Nephron (organoid): ENCODE data around the gene CLEC2D.

ENCODE experiments used
- H3K27ac Mint-ChIP-seq, 3 experiments: 2 replicates each; pipeline ENCODE4 v1.8.0; 2020; ENCODE audit warnings: mixed read lengths in 3 of 3, mild to moderate bottlenecking in 2 of 3, moderate library complexity in 1 of 3
- H3K27me3 Mint-ChIP-seq: 2 replicates; pipeline ENCODE4 v1.8.0; 2021; ENCODE audit warnings: low read depth, mild to moderate bottlenecking, moderate library complexity, mixed read lengths
- H3K36me3 Mint-ChIP-seq: 2 replicates; pipeline ENCODE4 v1.8.0; 2020; ENCODE audit warnings: low read depth, mixed read lengths
- H3K4me1 Mint-ChIP-seq: 2 replicates; pipeline ENCODE4 v1.8.0; 2020; ENCODE audit warnings: mixed read lengths
- H3K4me3 Mint-ChIP-seq, 3 experiments: 2 replicates each; pipeline ENCODE4 v1.8.0; 2020; ENCODE audit warnings: mild to moderate bottlenecking in 3 of 3, mixed read lengths in 3 of 3, moderate library complexity in 2 of 3
- H3K9me3 Mint-ChIP-seq: 2 replicates; pipeline ENCODE4 v1.8.0; 2020; ENCODE audit warnings: mixed read lengths
- CTCF ChIP-seq, 3 experiments: fragments of 200-600 bp; sonication (generic); IDR thresholded peaks; one replicate each; pipeline ENCODE4 v1.5.0; 2021; ENCODE audit warnings: antibody characterized with exemption in 3 of 3; ENCODE audit not compliant: unreplicated experiment in 3 of 3

CLEC2D gene

GRCh38 chr12:9721394-9722092 is 52.0 kb downstream of the CLEC2D start:
- no peak for TF ChIP-seq CTCF (IDR thresholded peaks at IDR 0.05; ENCODE audit: unreplicated experiment in 3 of 3)
- H3K27ac Mint-ChIP-seq, result peak overlapping the region in 2 of 3 experiments; percentile 10
- no peaks in the 10 kb centered on the region for H3K9me3 Mint-ChIP-seq
- H3K36me3 Mint-ChIP-seq, result no peaks in the 10 kb centered on the region
- no peak overlapping the region for H3K4me3 Mint-ChIP-seq
- H3K4me1 Mint-ChIP-seq, result peaks cover 21% of the 10 kb centered on the region
- H3K27me3 Mint-ChIP-seq, result no peaks in the 10 kb centered on the region

GRCh38 chr12:9724023-9724422 is 54.5 kb downstream of the CLEC2D start:
- no peaks in the 10 kb centered on the region for H3K27me3 Mint-ChIP-seq
- TF ChIP-seq CTCF (IDR thresholded peaks at IDR 0.05; ENCODE audit: unreplicated experiment in 3 of 3), result no peak
- H3K4me1 Mint-ChIP-seq, result peaks cover 21% of the 10 kb centered on the region
- no peaks in the 10 kb centered on the region for H3K9me3 Mint-ChIP-seq
- H3K27ac Mint-ChIP-seq, result no peak overlapping the region
- no peaks in the 10 kb centered on the region for H3K36me3 Mint-ChIP-seq
- no peak overlapping the region for H3K4me3 Mint-ChIP-seq

DNA sequence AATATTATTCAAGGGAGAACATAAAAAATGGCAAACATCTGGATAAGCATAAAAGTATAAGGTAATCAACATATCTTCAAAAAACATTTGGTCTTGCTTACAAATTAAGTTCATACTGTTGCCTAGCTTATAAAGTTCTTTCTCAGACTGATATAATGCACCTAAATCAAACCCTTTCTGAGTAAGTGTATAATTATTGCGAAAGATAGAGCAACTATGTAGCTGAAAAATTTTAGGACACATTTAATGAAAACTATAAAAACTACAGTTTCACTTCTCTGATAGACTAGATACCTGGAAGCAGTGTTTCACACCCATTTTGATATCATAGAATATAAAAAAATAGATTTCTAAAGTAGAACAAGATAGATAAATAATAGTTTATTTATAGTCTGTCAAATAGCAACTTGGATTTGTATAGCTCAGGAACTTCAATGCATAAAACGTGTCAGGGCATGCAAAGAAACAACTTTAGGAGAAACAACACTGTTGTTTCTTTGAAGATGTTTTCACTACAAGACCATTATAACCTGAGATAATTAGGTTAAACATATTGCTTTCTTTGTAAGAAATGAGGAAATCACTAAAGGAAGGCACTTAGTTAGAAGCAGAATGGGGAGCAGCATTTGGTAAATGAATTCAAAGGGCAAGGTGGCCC is 55.8 kb downstream of the CLEC2D start:
- H3K9me3 Mint-ChIP-seq, result no peaks in the 10 kb centered on the region
- H3K4me3 Mint-ChIP-seq, result no peak overlapping the region
- H3K27me3 Mint-ChIP-seq, result no peaks in the 10 kb centered on the region
- no peak for TF ChIP-seq CTCF (IDR thresholded peaks at IDR 0.05; ENCODE audit: unreplicated experiment in 3 of 3)
- H3K4me1 Mint-ChIP-seq, result peaks cover 21% of the 10 kb centered on the region
- H3K36me3 Mint-ChIP-seq, result no peaks in the 10 kb centered on the region
- H3K27ac Mint-ChIP-seq, result no peak overlapping the region

DNA sequence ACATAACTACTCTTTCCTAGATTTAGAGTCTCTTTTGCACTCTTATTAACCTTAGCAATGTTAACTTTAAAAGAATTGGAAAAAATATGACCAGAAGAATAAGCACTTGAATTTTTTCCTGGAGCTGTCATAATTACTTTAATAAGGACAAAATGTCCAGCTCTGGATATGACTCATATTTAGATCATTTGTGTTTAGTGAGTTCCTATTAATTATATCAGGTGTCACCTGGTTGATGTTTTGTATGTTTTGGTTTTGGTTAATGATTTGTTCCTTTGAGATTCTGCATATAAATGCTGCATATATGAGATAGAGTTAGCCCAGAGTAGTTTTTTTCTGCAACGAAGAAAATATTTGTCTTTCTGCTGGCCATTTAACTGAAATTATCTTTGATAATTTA is 58.3 kb downstream of the CLEC2D start:
- Mint-ChIP-seq H3K27ac (no peak overlapping the region), H3K36me3 (no peaks in the 10 kb centered on the region), H3K9me3 (no peaks in the 10 kb centered on the region), H3K27me3 (no peaks in the 10 kb centered on the region), H3K4me3 (no peak overlapping the region), H3K4me1 (no peaks in the 10 kb centered on the region)
- TF ChIP-seq CTCF (IDR thresholded peaks at IDR 0.05; ENCODE audit: unreplicated experiment in 3 of 3), result no peak

DNA sequence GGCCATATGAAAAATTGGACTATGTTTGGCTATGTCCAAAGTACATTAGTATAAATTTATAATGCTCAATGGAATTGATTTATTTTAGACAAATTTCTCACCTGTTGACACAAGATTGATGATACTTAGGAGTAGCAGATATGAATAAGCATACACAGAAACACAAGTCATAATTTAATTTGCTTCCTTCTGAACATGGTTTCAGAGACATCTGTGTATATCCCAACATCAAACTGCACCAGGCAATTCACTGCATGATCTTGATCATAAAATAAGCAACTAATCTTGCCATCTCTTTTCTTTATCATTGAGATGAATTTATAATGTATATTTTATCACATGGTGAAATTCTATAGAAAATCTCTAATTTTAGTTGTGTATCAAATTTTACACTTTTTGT is 59.6 kb downstream of the CLEC2D start:
- Mint-ChIP-seq H3K27ac (no peak overlapping the region), H3K36me3 (no peaks in the 10 kb centered on the region), H3K4me1 (no peaks in the 10 kb centered on the region), H3K9me3 (no peaks in the 10 kb centered on the region), H3K4me3 (no peak overlapping the region), H3K27me3 (no peaks in the 10 kb centered on the region)
- no peak for TF ChIP-seq CTCF (IDR thresholded peaks at IDR 0.05; ENCODE audit: unreplicated experiment in 3 of 3)

DNA sequence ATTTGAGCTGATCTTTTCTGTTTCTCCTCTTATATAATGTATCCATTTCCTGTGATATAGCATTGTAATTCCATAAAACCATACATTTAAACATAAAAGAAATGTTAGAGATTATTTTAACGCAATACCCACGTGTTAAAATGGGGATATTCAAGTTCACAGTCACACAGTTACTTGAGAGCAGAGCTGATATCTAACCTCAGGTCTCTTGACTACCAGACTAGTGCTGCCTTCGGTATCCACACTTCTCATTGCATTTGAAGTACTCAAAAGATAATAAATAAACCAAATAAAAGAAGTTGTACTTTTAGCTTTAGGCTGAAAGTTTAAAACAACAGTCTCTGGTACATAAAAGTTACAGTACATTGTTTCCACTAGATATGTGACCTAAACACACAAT is 60.5 kb downstream of the CLEC2D start:
- no peak overlapping the region for H3K4me3 Mint-ChIP-seq
- no peak for TF ChIP-seq CTCF (IDR thresholded peaks at IDR 0.05; ENCODE audit: unreplicated experiment in 3 of 3)
- no peaks in the 10 kb centered on the region for H3K4me1 Mint-ChIP-seq
- no peaks in the 10 kb centered on the region for H3K9me3 Mint-ChIP-seq
- no peak overlapping the region for H3K27ac Mint-ChIP-seq
- H3K27me3 Mint-ChIP-seq, result no peaks in the 10 kb centered on the region
- no peaks in the 10 kb centered on the region for H3K36me3 Mint-ChIP-seq
